ENCODE data around the gene LSAMP. TPM values are rescaled to one million over a fixed set of nuclear protein-coding genes. Genes with fewer than 3 reads are reported as not detected.

Gene LSAMP
- polyA plus RNA-seq, 2 of the 4 experiments (the other 2 are of a cell fraction): 0.12 to 0.53 TPM

DNA sequence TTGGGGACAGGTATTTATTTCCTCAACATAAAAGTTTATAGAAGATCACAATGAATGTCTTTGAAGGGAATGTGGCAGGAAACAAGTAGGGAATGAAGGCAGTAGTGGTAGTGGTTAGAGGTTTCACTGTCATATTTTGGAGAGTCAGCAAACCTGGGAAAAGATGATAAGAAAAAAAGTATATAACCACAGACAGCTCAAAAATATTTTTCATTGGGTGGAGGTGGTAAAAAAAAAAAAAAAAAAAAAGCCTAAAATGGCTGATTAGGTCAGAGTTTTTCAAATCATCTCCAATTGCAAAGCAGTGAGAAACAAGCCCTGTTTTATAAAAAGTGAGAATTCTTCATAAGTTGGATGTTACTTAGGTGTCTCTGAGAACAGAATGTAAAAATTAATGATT, 400.0 kb downstream of the LSAMP start:
- CTCF ChIA-PET: interaction anchor here (1.5 kb wide), 1 partner anchor 8 kb away, joined by 5 read pairs; no protein-coding TSS in a partner anchor
- no peak overlapping the region for H3K4me2 ChIP-seq
- TF ChIP-seq TP53 (CRISPR knock-in tag; IDR thresholded peaks at IDR 0.05) (no peak), BHLHE40 (IDR thresholded peaks at IDR 0.05; ENCODE audit: low read depth, low read length) (no peak), POLR2A (IDR thresholded peaks at IDR 0.05; ENCODE audit: low read length) (no peak), RAD21 (conservative IDR thresholded peaks at IDR 0.05 in 1 of 2, IDR thresholded peaks at IDR 0.05 in 1 of 2) (no peak), HOXB13 (CRISPR knock-in tag; IDR thresholded peaks at IDR 0.05; ENCODE audit: low read depth) (no peak), RARB (CRISPR knock-in tag; IDR thresholded peaks at IDR 0.05) (no peak), JUN (IDR thresholded peaks at IDR 0.05) (no peak), POLR2AphosphoS2 (conservative IDR thresholded peaks at IDR 0.05; ENCODE audit: low read length) (no peak), NPAS2 (CRISPR knock-in tag; IDR thresholded peaks at IDR 0.05; ENCODE audit: borderline replicate concordance) (no peak), CHD2 (IDR thresholded peaks at IDR 0.05; ENCODE audit: low read length, partially characterized antibody) (no peak), FOSB (CRISPR knock-in tag; IDR thresholded peaks at IDR 0.05) (no peak)
- TF ChIP-seq, protein P1, sequence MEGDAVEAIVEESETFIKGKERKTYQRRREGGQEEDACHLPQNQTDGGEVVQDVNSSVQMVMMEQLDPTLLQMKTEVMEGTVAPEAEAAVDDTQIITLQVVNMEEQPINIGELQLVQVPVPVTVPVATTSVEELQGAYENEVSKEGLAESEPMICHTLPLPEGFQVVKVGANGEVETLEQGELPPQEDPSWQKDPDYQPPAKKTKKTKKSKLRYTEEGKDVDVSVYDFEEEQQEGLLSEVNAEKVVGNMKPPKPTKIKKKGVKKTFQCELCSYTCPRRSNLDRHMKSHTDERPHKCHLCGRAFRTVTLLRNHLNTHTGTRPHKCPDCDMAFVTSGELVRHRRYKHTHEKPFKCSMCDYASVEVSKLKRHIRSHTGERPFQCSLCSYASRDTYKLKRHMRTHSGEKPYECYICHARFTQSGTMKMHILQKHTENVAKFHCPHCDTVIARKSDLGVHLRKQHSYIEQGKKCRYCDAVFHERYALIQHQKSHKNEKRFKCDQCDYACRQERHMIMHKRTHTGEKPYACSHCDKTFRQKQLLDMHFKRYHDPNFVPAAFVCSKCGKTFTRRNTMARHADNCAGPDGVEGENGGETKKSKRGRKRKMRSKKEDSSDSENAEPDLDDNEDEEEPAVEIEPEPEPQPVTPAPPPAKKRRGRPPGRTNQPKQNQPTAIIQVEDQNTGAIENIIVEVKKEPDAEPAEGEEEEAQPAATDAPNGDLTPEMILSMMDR (IDR thresholded peaks at IDR 0.05): no peak
- TF ChIP-seq, protein P2, sequence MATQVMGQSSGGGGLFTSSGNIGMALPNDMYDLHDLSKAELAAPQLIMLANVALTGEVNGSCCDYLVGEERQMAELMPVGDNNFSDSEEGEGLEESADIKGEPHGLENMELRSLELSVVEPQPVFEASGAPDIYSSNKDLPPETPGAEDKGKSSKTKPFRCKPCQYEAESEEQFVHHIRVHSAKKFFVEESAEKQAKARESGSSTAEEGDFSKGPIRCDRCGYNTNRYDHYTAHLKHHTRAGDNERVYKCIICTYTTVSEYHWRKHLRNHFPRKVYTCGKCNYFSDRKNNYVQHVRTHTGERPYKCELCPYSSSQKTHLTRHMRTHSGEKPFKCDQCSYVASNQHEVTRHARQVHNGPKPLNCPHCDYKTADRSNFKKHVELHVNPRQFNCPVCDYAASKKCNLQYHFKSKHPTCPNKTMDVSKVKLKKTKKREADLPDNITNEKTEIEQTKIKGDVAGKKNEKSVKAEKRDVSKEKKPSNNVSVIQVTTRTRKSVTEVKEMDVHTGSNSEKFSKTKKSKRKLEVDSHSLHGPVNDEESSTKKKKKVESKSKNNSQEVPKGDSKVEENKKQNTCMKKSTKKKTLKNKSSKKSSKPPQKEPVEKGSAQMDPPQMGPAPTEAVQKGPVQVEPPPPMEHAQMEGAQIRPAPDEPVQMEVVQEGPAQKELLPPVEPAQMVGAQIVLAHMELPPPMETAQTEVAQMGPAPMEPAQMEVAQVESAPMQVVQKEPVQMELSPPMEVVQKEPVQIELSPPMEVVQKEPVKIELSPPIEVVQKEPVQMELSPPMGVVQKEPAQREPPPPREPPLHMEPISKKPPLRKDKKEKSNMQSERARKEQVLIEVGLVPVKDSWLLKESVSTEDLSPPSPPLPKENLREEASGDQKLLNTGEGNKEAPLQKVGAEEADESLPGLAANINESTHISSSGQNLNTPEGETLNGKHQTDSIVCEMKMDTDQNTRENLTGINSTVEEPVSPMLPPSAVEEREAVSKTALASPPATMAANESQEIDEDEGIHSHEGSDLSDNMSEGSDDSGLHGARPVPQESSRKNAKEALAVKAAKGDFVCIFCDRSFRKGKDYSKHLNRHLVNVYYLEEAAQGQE (IDR thresholded peaks at IDR 0.05): no peak
- TF ChIP-seq, protein P3, sequence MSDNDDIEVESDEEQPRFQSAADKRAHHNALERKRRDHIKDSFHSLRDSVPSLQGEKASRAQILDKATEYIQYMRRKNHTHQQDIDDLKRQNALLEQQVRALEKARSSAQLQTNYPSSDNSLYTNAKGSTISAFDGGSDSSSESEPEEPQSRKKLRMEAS (IDR thresholded peaks at IDR 0.05): no peak
- TF ChIP-seq, protein P4, sequence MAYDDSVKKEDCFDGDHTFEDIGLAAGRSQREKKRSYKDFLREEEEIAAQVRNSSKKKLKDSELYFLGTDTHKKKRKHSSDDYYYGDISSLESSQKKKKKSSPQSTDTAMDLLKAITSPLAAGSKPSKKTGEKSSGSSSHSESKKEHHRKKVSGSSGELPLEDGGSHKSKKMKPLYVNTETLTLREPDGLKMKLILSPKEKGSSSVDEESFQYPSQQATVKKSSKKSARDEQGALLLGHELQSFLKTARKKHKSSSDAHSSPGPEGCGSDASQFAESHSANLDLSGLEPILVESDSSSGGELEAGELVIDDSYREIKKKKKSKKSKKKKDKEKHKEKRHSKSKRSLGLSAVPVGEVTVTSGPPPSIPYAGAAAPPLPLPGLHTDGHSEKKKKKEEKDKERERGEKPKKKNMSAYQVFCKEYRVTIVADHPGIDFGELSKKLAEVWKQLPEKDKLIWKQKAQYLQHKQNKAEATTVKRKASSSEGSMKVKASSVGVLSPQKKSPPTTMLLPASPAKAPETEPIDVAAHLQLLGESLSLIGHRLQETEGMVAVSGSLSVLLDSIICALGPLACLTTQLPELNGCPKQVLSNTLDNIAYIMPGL (CRISPR knock-in tag; IDR thresholded peaks at IDR 0.05; ENCODE audit: borderline replicate concordance): no peak
- no peaks in the 10 kb centered on the region for H3K4me1 ChIP-seq
- POLR2A ChIA-PET: no interaction called here
- no peak for FAIRE-seq
- no peak overlapping the region for H3K27ac ChIP-seq
- H3K9me3 ChIP-seq: no peaks in the 10 kb centered on the region
- DNase-seq (ENCODE audit: low read depth in 1 of 2, low spot score in 1 of 2): no peak
- no peak for ATAC-seq
- H3K4me3 ChIP-seq: no peak overlapping the region

DNA sequence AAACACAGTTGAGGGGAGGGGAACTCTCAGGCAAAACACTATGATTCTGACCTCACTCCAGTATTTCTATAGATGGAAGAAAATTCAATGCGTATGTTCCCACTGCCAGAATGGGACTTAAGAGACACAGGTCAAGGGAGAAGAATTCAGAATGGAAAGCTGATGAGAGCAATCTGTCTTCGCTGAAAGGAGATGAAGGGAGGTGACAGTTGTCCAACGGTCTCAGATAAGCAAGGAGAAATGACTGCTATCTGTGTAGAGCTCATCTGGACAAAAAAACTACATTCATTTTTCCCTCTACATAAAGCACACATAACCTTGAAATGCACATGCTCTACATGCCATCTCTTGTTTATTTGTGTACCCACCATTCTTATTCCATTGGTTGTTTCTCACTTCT, 405.1 kb downstream of the LSAMP start:
- Histone ChIP-seq H3K4me1 (no peaks in the 10 kb centered on the region), H3K4me2 (no peak overlapping the region), H3K9me3 (no peaks in the 10 kb centered on the region), H3K4me3 (no peak overlapping the region), H3K27ac (no peak overlapping the region)
- ChIA-PET CTCF (no interaction called here), POLR2A (no interaction called here)
- DNase-seq (ENCODE audit: low read depth in 1 of 2, low spot score in 1 of 2) (no peak), ATAC-seq (no peak; a peak in 1 of 6 replicates), FAIRE-seq (no peak)
- TF ChIP-seq ZSCAN20 (CRISPR knock-in tag; IDR thresholded peaks at IDR 0.05) (no peak), HOXB13 (CRISPR knock-in tag; IDR thresholded peaks at IDR 0.05; ENCODE audit: low read depth) (no peak), KDM5A (IDR thresholded peaks at IDR 0.05) (no peak), FOSL2 (IDR thresholded peaks at IDR 0.05) (no peak), FOSL2 (CRISPR knock-in tag; IDR thresholded peaks at IDR 0.05) (no peak), ZFP36 (IDR thresholded peaks at IDR 0.05; ENCODE audit: borderline replicate concordance, partially characterized antibody) (no peak), POLR2A (IDR thresholded peaks at IDR 0.05; ENCODE audit: low read length) (no peak)
- 50% methylated on average over 3 of the region's 3 CpGs for WGBS (ENCODE audit: missing lambda C conversion rate)
